Stimulated activated CD8-positive, alpha-beta memory T cell treated with anti-CD3 and anti-CD28 coated beads, Interleukin-15, amount 100 ng/mL, for 1 hour (primary cell): ENCODE data around the gene DELE1.

ENCODE experiments used
- DNase-seq: peaks from one replicate; pipeline ENCODE4 v3.0.0-alpha.2; 2020; ENCODE audit warnings: low read depth

Gene DELE1

DNA sequence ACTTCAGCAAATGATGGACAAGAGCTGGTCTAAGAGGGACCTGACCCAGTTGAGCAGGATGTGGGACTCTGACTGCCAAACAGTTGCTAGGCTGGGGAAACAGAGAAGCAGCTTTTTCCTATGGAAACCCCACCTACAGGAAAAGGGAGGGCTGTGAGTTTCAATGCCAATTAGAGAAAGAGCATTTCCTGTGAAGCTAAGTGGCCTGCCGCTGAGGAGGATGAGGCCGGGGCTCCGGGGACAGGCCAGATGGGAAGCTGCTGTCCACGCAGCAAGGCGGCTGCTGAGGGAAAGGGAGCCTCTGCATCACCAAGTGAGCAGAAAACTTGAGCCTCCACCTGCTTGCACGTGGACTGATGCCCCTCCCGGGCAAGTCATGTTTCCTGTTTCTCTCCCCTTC is 34.4 kb downstream of the DELE1 start, which contains the start of gene PCDH12:
PCDH12 (minus strand) TSS at position 90 of the 400 bp plus-strand sequence. CDS start 351 bp downstream, outside the sequence.
- no peak for DNase-seq

DNA sequence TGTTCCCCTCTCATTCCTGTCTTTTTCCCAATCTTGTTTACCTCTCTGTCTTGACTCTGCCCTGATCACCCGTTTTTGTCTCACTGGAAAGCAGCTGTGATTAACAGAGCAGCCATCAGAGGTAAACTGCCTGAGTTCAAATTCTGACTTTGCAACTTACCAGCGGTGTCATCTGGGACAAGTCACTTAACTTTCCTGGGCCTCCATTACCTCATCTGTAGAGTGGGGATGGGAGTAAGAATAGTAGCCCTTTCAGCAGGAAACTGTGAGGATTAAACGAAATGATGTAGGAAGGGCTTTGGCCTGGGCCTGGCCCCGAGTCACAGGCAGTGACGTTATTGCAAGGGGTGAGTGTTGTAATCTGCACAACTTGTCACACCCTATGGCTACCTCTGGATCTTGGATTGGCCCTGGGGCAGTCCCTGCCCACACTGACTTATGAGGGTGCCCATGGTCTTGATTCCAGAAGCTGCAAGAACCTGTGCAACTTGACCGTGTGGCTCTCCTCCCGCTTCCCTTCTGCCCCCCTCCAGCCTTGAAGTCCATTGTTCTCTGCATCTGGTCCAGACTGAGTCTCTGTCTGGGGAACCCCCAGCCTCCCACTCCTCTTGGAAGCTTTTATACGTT is 35.0 kb downstream of the DELE1 start:
- DNase-seq, result no peak

DNA sequence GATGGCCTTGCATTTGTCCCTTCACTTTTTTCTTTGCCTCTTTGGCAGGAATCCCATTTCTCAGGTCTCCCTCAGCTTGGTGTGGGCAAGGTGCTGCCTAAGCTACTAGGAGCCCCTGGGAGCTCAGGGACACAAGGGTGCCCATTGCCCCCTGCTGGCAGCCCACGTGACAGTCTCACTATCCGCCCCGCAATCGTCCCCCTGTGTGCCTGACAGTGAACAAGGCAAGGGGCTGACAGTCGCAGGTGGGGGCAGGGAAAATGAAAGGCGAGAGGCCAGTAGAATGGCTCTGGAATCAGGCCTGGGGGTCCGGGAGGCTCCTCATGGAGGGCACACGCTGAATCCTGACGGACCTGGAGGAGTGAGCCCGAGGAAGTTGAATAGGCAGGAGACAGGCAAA is 36.3 kb downstream of the DELE1 start:
- no peak for DNase-seq

DNA sequence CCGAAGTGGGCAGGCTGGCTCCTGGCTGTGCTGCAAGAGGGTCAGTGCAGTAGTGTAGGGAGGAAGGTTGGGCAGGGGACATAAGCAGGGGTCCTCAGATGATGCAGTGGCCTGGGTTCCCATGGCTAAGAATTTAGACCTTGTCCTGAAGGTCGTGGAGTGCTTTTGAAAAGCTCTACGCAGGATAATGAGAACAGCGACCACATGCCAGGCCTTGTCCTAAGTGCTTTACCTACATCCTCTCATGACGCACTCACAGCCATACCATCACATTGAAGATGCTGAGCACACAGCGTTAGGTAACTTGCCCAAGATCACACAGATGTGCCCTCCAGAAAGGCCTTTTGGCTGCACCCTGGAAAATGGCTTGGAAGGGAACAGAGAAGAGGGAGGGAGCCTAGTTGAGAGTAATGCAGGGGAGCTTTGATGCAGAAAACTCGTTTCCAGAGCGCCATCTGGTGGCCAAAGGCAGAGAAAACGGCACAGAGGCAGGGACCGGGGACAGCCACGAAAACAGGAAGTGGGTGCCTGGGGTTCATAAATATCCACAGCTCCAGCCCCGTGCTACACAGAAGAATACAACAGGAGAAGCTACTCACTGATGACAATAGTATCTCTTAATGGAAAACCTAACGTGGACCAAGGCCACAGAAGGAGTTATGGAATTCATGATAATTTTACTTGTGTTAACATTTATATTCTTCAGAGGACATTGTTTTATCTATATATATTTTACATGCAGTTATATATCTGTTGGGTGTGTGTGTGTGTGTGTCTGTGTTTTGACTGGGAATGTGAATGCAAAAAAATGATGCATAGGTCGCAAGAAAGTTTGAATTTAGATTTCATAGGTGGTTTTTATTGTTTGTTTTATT is 37.0 kb downstream of the DELE1 start:
- DNase-seq, result peak; percentile 84

GRCh38 chr5:141961466-141961865 is 37.8 kb downstream of the DELE1 start:
- DNase-seq, result no peak

- no peak for DNase-seq
Measured at GRCh38 chr5:141963701-141964100, 40.0 kb downstream of the DELE1 start.

DNA sequence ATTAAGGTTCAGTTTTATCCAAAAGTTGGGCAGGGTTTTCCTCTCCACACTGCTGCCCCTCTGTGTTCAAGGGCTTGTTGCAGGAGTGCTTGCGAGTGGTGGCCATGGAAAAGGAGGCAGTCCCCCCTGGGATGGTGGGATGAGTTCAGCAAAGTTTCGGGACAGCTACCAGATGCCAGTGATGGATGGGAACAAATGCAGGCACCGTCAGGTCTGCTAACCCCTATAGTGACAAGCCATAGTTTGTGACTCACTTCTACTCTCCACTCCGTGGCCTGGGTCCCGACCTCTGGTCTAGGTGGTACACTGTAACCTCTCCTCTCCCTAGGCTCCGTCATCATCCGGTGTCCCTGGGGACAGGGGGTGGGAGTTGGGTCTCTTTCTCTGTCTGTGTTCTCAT is 41.4 kb downstream of the DELE1 start:
- DNase-seq, result no peak

DNA sequence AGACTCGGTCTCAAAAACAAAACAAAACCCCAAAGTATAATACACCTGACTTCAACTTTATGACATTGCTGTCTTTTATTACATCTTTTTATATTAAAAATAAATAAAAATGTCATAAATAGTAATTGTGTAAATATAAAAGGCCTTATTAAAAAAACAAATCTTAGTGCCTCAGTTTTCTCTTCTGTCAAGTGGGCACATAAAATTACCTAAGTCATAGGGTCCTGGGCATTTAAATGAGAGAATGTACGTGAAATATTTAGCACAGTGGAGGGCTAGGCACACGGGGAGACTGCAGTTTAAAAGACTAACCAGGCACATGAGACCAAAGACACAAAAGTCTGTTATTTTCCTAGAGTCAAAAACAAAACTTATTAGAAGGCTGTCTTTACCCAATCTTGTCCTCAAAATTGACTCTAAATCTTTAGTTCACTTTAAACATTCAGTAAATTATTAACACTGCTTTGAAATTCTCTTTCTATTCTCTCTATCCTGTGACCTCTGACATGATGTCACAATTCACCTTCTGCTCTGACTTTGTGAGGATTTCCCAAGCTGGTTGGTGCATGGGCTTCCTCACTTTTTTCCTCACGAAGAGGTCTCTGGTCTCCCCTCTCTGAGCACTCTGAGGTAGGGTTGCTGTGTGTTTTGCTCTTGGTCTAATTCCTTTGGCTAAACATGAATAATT is 42.7 kb downstream of the DELE1 start:
- DNase-seq, result no peak

DNA sequence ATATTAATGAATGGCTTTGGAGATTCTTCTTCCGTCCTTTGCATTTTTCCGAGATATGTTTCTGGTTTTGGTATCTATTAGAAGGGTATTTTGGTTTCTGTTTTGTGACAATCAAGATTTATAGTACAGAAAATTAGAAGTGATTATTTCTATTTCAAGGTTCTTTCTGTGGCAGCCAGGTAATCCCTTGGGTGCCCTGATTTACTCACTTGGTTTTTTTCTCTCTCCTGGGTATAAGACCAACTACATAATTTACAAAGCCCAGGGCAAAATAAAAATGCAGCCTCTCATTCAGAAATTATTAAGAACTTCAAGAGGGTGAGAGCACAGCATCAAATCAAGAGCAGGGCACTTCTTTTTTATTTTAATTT is 43.3 kb downstream of the DELE1 start:
- no peak for DNase-seq

DNA sequence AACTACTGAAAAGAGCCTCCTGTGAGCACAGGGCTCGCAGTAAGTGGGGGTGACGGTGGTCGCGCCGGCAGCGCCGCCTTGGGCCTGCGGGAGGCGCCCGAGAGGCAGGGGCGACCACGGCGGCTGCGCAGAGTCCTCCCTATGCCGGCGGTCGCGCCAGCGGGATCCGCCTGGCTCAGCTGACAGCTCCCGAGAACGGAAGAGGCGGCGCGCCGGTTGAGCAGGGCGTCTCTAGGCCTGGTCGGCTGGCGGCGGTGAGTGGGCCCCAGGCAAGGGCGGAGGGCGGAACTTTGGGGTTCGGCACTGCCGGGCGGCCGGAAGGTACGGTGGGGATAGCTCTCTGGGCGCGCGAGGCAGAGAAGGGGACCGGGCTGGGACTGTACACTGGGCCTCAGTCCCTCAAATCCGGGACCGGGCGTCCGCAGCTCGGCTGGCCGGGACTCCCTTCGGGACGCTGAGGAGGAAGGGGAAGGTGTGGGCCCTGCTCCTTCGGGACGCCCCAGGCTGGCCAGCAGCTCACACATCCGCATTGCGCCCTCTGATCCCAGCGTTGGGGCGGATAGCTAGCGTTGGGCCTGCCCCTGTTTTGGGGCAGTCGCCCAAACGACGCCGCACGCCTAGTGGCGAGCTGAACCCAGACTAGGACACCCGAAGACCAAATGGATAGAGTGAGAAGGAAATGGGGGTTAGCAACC is 45.4 kb downstream of the DELE1 start, which contains the start of gene RNF14:
RNF14 (plus strand) TSS at position 192 of the 695 bp plus-strand sequence. CDS start 4,484 bp downstream, outside the sequence.
- DNase-seq, result peak; percentile 78

GRCh38 chr5:141969783-141970771 is 46.4 kb downstream of the DELE1 start:
- no peak for DNase-seq

DNA sequence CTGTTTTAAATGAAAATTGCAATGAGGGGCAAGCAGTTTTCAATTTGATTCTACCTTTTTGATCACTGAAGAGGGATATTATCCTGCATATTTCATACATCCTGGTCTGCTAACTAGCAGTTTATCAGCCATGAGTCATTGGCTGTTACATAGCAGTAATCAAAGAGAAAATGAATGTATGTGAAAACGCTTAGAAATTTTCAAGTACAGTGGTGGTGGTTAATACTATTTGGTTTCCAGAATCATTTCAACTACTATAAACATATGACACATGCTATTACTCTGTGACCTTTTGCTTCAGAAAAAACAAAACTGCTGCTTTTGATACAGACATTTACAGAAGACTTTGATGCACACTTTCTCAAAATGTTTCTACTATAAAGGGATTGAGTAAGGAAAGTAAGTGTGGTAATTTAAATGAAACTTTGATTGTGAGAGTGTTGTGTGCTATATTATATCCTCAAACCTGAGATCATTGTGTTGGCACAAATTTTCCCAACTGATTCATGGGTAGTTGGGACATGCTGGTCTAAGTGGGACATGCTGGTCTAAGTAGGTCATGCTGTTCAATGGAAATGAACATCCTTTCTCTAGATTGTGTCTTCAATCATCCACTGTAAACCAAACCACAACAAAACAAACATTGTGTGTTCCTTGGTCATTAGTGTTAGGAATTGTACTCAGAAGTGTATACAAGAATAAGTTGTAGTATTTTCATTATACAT is 50.4 kb downstream of the DELE1 start:
- DNase-seq, result no peak

DNA sequence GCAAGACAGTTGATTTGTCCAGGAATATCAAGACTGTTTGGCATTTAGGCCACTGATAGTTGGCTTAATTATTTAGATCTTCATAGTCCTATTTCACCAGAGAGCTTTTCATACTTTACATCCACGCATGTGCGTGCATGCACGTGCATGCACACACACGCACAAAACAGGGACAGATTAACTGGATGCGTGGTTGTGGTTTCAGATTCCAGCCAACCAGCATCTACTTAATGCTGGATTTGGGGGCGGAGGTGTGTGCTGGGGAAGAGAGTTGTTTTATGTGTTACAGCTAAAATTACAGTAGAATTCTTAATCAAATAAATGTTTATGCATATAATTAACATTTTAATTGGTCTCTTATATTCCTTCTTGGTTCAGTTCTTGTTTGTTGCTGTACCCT is 52.5 kb downstream of the DELE1 start:
- no peak for DNase-seq

DNA sequence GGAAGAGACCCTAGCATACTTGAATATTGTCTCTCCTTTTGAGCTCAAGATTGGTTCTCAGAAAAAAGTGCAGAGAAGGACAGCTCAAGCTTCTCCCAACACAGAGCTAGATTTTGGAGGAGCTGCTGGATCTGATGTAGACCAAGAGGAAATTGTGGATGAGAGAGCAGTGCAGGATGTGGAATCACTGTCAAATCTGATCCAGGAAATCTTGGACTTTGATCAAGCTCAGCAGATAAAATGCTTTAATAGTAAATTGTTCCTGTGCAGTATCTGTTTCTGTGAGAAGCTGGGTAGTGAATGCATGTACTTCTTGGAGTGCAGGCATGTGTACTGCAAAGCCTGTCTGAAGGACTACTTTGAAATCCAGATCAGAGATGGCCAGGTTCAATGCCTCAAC is 54.7 kb downstream of the DELE1 start:
- DNase-seq, result no peak

DNA sequence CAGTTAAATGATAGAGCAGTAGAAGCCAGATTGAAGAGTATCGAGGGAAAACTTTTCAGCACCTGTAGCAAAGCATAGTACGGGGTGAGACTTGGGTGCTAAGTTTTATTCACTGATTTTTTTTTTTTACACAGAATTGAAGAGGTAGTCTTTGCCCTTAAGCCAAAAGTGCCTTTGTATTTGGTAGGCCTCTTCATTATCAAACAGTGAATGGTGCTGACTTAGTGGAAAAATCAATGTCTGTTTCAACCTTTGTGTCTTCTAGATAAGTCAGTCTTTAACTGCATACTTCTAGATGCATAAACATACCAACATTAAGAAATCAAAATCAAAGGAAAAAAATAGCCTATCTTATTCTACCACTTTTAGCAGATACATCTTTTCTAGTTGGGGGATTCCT is 59.0 kb downstream of the DELE1 start:
- no peak for DNase-seq

GRCh38 chr5:141986072-141986471 is 62.4 kb downstream of the DELE1 start:
- no peak for DNase-seq

GRCh38 chr5:141989720-141990119 is 66.0 kb downstream of the DELE1 start:
- no peak for DNase-seq
